Glomerular visceral epithelial cell (primary cell): Measurements from ENCODE around the gene FITM2.
"Not testable (repeated sequence)": the region's sequence is repeated elsewhere in the genome, so short reads cannot be mapped to it uniquely, and the experiment has no call there.

Experiments used
- DNase-seq: peaks from one replicate; pipeline ENCODE4 v3.0.0-alpha.2; 2016; ENCODE audit errors: extremely low spot score

The FITM2 gene, protein sequence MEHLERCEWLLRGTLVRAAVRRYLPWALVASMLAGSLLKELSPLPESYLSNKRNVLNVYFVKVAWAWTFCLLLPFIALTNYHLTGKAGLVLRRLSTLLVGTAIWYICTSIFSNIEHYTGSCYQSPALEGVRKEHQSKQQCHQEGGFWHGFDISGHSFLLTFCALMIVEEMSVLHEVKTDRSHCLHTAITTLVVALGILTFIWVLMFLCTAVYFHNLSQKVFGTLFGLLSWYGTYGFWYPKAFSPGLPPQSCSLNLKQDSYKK

GRCh38 chr20:44310664-44311639, at the start of gene FITM2:
TSS of gene FITM2 (minus strand) at chr20:44311202. CDS start at chr20:44311148, 54 bp downstream.
- DNase-seq: peak; percentile 98

- no peak for DNase-seq
Observed at GRCh38 chr20:44360221-44360620, 49.2 kb upstream of the FITM2 start.

- DNase-seq: peak; percentile 14
Observed at GRCh38 chr20:44358776-44359175, 47.8 kb upstream of the FITM2 start.

GRCh38 chr20:44357555-44358125, 46.6 kb upstream of the FITM2 start:
- no peak for DNase-seq

DNA sequence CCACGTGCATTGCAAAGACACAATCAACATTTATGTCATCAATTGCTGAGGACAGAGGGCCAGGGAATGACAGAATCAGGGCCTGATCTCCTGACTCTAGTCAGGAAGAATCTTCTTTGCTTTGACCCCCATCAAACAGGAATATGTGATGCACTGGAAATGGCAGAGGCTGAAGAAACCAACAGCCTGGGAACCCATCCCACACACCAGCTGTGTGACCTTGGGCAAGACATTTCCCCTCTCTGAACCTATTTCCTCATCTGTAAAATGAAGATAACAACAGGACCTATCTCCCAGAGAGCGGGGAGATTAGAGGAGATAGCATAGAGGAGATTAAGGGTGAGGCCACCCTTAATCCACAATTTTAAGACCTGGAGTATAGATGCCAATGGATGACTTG, 46.0 kb upstream of the FITM2 start:
- no peak for DNase-seq

DNA sequence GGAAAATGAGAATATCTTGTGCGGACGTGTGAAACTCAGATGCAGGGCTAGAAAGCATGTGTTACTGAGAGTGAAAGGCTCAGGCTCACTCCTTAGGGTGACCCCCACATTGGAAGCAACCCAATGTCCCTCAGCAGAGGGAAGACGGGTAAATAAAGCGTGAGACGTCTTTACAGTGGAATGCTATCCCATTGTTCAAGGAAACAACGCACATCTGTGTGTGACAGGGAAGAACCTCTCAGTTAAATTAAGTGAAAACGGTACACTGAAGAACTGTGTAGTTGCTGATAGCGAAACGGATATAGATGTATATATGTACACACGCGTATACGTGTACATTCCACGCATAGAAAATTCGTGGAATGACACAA, 45.3 kb upstream of the FITM2 start:
- DNase-seq: no peak

DNA sequence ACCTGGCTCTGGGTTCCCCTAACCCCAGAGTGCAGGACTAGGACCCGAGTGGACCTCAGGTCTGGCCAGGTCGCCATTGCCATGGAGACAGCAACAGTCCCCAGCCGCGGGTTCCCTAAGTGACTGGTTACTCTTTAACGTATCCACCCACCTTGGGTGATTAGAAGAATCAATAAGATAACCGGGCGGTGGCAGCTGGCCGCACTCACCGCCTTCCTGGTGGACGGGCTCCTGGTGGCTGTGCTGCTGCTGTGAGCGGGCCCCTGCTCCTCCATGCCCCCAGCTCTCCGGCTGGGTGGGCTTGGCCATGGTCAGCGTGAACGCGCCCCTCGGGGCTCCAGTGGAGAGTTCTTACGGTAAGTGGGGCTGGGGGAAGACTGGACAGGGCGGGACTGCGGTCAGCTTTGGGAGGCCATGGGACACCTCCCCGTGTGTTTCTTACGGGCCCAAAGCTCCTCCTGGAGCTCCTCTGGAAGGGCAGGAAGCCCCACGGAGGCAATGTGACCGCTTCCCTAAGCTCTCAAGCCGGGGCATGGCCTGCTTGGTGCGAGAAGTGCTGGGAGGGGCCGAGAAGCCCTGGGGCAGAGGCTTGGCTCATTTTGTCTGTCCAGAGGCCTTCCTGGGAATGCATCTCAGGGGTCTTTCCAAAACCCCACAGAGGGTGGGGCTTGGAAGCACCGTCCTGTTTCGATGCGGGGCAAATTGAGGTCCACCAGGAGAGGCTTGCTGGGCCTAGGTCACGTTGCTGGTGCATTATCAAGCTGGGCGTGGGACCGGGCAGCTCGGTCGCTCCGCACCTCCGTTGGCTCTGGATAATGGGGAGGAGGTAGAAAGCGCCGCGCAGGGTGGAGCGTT, 44.7 kb upstream of the FITM2 start, which contains the start of gene HNF4A:
Gene HNF4A, plus strand, starts transcription at position 202 of the 855 bp plus-strand sequence. Its CDS starts 106 bp downstream, at position 308.
- no peak for DNase-seq

- no peak for DNase-seq
Observed at GRCh38 chr20:44354979-44355497, 44.0 kb upstream of the FITM2 start.

DNA sequence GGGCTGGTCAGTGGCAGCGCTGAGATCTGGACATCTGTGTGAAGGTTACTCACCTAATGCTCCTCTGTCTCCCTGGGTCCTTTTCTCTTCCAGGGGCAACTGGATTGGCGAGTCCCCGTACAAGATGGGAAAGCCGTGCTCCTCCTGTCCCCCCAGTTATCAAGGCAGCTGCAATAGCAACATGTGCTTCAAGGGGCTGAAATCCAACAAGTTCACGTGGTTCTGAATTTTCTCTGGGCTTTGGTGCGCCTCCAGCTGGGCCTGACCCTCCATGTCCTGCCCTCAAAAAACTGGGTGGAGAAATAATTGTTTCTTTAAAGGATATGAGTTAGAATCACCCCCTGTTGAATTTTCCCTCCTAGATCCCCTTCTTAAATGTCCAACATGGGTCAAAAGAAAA, 39.6 kb upstream of the FITM2 start:
- no peak for DNase-seq

GRCh38 chr20:44349349-44349748, 38.3 kb upstream of the FITM2 start:
- no peak for DNase-seq

- no peak for DNase-seq
Observed at GRCh38 chr20:44348168-44348659, 37.2 kb upstream of the FITM2 start.

GRCh38 chr20:44345941-44346340, 34.9 kb upstream of the FITM2 start:
- DNase-seq: not testable (repeated sequence)

DNA sequence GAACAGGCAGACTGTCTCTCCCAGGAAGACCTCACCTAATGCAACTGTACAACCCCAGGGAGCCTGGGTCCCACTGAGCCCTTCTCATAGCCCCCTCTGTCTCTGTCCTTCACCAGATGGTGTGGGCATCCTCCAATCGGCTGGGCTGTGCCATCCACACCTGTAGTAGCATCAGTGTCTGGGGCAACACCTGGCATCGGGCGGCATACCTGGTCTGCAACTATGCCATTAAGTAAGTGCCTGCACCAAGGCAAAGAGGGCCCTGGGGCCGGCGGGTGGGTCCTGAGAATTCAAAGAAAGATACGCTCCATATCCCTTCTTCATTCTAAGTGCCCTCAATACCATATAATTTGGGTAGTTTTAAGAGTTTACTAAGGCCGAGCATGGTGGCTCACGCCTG, 34.1 kb upstream of the FITM2 start:
- DNase-seq: no peak

- DNase-seq: no peak
Observed at GRCh38 chr20:44344723-44345122, 33.7 kb upstream of the FITM2 start.

- no peak for DNase-seq
Observed at GRCh38 chr20:44343162-44343675, 32.2 kb upstream of the FITM2 start.

GRCh38 chr20:44342248-44342647, 31.2 kb upstream of the FITM2 start:
- DNase-seq: no peak

DNA sequence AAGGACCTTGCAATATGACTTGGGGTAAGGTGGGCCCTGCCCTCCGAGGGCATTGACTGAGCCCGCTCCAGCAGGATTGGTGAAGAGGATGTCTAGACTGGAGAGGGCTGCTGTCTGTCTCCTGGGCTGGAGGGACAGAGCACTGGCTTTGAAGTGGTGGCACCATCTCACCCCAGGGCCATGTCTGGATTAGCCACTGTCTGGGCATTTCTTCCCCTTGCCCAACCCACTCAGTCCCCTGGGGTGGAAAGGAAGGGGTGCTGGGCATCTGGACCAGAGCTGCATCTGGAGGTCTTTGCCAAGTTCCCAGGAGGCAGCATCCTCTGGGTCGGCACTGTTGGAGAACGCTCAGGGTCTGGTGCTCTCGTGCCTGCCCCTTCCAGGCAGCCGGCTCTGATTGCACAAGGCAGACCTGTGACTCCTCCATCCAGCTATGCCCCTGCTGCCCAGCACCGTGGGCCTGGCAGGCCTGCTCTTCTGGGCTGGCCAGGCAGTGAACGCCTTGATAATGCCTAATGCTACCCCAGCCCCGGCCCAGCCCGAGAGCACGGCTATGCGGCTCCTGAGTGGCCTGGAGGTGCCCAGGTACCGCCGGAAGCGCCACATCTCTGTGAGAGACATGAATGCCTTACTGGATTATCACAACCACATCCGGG, 25.9 kb upstream of the FITM2 start, which contains the start of gene R3HDML:
Gene R3HDML, plus strand, starts transcription at position 319 of the 656 bp plus-strand sequence. Its CDS starts 115 bp downstream, at position 434.
- DNase-seq: no peak

GRCh38 chr20:44336086-44336485, 25.1 kb upstream of the FITM2 start:
- DNase-seq: no peak

GRCh38 chr20:44335675-44336074, 24.7 kb upstream of the FITM2 start:
- DNase-seq: no peak

DNA sequence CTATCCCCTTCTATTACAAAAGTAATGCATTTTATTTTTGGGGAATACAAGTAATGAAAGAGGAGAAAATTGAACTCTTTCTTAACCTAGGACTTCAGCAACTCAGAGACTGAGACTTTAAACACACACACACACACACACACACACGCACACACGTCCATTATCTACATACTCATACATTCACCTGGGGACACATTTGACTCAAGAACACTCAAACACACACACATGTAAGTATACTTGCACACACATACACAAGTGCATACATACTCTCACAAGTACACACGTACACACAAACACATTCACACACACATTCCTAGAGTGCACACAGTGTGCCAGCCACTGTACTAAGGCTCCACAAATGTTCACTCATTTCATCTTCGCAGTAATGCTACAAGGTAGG, 23.7 kb upstream of the FITM2 start:
- DNase-seq: no peak
